ENCODE measurements around the gene KCNK6.

Gene KCNK6

GRCh38 chr19:38298821-38299680 is 20.6 kb upstream of the KCNK6 start:
- DNase-seq: no peak

- no peak for DNase-seq
Measured at GRCh38 chr19:38303517-38304351, 15.9 kb upstream of the KCNK6 start, which contains the start of gene C19orf33. Gene C19orf33, plus strand, starts transcription at chr19:38304251. Its CDS starts 11 bp downstream, at chr19:38304262.

- DNase-seq: no peak
Measured at GRCh38 chr19:38304352-38304865, 15.2 kb upstream of the KCNK6 start.

- no peak for DNase-seq
Measured at GRCh38 chr19:38304866-38305429, 14.7 kb upstream of the KCNK6 start.

GRCh38 chr19:38306236-38306635 is 13.4 kb upstream of the KCNK6 start:
- no peak for DNase-seq

- DNase-seq: no peak
Measured at GRCh38 chr19:38307076-38307475, 12.6 kb upstream of the KCNK6 start.

- DNase-seq: no peak
Measured at GRCh38 chr19:38307597-38307996, 12.0 kb upstream of the KCNK6 start.

GRCh38 chr19:38308006-38308766 is 11.5 kb upstream of the KCNK6 start:
- DNase-seq: no peak

GRCh38 chr19:38308926-38309614 is 10.6 kb upstream of the KCNK6 start:
- no peak for DNase-seq

GRCh38 chr19:38309615-38310278 is 9.9 kb upstream of the KCNK6 start:
- no peak for DNase-seq

- no peak for DNase-seq
Measured at GRCh38 chr19:38310279-38310670, 9.4 kb upstream of the KCNK6 start.

- DNase-seq: no peak
Measured at GRCh38 chr19:38310986-38311385, 8.7 kb upstream of the KCNK6 start.

GRCh38 chr19:38315657-38316476 is 3.8 kb upstream of the KCNK6 start, which contains the start of gene YIF1B:
Gene YIF1B, minus strand, starts transcription at chr19:38315947. Its CDS starts 30 bp downstream, at chr19:38315917.
- DNase-seq: peak; percentile 96 to 99

- no peak for DNase-seq
Measured at GRCh38 chr19:38316477-38317067, 3.1 kb upstream of the KCNK6 start.

- DNase-seq: no peak
Measured at GRCh38 chr19:38317104-38317612, 2.5 kb upstream of the KCNK6 start.

- DNase-seq: no peak
Measured at GRCh38 chr19:38318660-38319059, 985 bp upstream of the KCNK6 start.

GRCh38 chr19:38320969-38321339 is 1.3 kb downstream of the KCNK6 start:
- DNase-seq: no peak

- no peak for DNase-seq
Measured at GRCh38 chr19:38321646-38322196, 2.1 kb downstream of the KCNK6 start.

GRCh38 chr19:38323291-38323690 is 3.6 kb downstream of the KCNK6 start:
- no peak for DNase-seq

Measured in NCI-H524 (cell line).